Measurements from ENCODE around the gene MLST8. TPM values are rescaled to one million over a fixed set of nuclear protein-coding genes. Genes with fewer than 3 reads are reported as not detected.

MLST8 gene
- total and polyA plus RNA-seq, 2 donors (not counting 3 experiments of a cell fraction or from before 2014, with no cell fraction given) = 36.9 to 129 TPM

DNA sequence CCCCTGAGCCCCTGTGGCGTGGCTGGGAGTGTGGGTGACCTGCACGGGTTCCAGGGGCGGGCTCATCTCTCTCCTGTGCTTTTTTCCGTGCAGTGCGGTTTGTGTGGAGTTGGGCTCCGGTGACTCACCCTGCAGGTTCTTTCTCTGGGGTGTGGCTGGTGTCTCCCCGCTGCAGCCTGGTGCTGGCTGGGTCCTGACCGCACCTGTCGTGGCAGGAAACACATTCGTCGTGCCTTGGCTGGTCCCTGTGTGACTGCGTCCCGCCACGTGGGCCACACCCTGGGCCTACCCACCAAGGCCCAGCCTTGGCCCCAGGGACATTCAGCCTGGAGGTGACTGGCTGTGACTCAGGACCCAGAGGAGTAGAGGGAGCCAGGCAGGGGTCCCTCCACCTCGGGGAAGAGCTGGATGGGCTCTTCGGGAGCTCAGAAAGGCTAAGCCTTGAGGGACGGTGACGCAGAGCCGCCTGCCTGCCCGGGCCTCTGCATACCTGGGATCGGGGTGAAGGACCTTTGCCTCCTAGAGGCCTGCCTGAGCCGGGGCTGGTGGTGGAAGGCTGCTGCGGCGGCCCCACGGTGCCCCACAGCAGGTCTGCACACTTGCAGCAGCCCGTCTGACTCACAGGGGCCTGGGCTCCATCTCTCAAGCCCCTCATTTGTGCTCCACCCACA is 41.9 kb upstream of the MLST8 start:
- Histone ChIP-seq H3K9ac (replicated peaks; ENCODE audit: extremely low read depth, insufficient read depth, low read length) (no peak overlapping the region), H3K27ac (ENCODE audit: insufficient read depth, low read depth, low read length) (no peak overlapping the region), H3K27me3 (ENCODE audit: control insufficient read depth in 2 of 2, insufficient read depth in 2 of 2, low read length in 2 of 2) (no peaks in the 10 kb centered on the region), H3K4me1 (ENCODE audit: control insufficient read depth, extremely low read depth, insufficient read depth, low read length) (peaks cover 19% of the 10 kb centered on the region), H3K4me2 (ENCODE audit: insufficient read depth, low read length) (no peak overlapping the region), H3K9me1 (replicated peaks; ENCODE audit: control insufficient read depth, extremely low read depth, insufficient read depth, low read length) (no peaks in the 10 kb centered on the region), H2AFZ (ENCODE audit: low read depth, low read length) (no peak overlapping the region), H4K20me1 (replicated peaks; ENCODE audit: control insufficient read depth, extremely low read depth, insufficient read depth, low read length) (no peaks in the 10 kb centered on the region), H3K79me2 (ENCODE audit: control insufficient read depth, insufficient read depth, low read length) (peaks cover 75% of the 10 kb centered on the region), H3K9me3 (replicated peaks; ENCODE audit: control insufficient read depth, insufficient read depth, low read length) (no peaks in the 10 kb centered on the region), H3K36me3 (ENCODE audit: control insufficient read depth in 2 of 2, extremely low read depth in 1 of 2, insufficient read depth in 2 of 2, low read length in 2 of 2) (peaks cover 5 to 29% of the 10 kb centered on the region in 2 experiments), H3K4me3 (replicated peaks in 1 of 3; ENCODE audit: insufficient read depth in 1 of 3, low read depth in 1 of 3, low read length in 3 of 3) (no peak overlapping the region)
- CTCF ChIA-PET = no interaction called here
- dilution Hi-C loops (cut with MboI; ENCODE audit: extremely low pct_ligation_motif_present, low sequenced_read_pairs) = loop anchor here (25.0 kb wide), 1 partner anchor 126 kb away; the partner anchor contains the start of genes NHERF2, NTHL1 and TSC2
- DNase-seq (ENCODE audit: low read depth, low spot score) (no peak), FAIRE-seq (no peak)
- intact Hi-C loops (cut with micrococcal nuclease) = no loop called here
- TF ChIP-seq POLR2AphosphoS5 (IDR thresholded peaks at IDR 0.05; ENCODE audit: insufficient read depth, low read depth, low read length) (no peak), GATA2 (IDR thresholded peaks at IDR 0.05; ENCODE audit: insufficient read depth, insufficient read length, low read depth, low read length) (no peak), FOS (IDR thresholded peaks at IDR 0.05; ENCODE audit: borderline replicate concordance, insufficient read depth, low read length) (no peak), CTCF (IDR thresholded peaks at IDR 0.05; ENCODE audit: extremely low read depth in 1 of 2, insufficient read depth in 1 of 2, low read depth in 1 of 2, low read length in 2 of 2) (no peak), POLR2A (IDR thresholded peaks at IDR 0.05; ENCODE audit: low read depth, low read length) (no peak), MYC (IDR thresholded peaks at IDR 0.05; ENCODE audit: low read depth, low read length) (no peak), JUN (IDR thresholded peaks at IDR 0.05; ENCODE audit: borderline replicate concordance, insufficient read depth, insufficient read length, low read depth) (no peak), EZH2 (IDR thresholded peaks at IDR 0.05; ENCODE audit: borderline replicate concordance, low read depth, low read length, severe bottlenecking) (no peak)
- TF ChIP-seq, protein P1, sequence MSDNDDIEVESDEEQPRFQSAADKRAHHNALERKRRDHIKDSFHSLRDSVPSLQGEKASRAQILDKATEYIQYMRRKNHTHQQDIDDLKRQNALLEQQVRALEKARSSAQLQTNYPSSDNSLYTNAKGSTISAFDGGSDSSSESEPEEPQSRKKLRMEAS (IDR thresholded peaks at IDR 0.05; ENCODE audit: insufficient read depth, insufficient read length) = no peak
- no TSS peak for BruUV-seq (replicated peaks)
- POLR2A ChIA-PET = no interaction called here

Data from endothelial cell of umbilical vein (primary cell).